Measurements from ENCODE around the gene SQSTM1.
"Not testable (repeated sequence)": the region's sequence is repeated elsewhere in the genome, so short reads cannot be mapped to it uniquely, and the experiment has no call there.

- not testable (repeated sequence) for TF ChIP-seq CTCF (conservative IDR thresholded peaks at IDR 0.05; ENCODE audit: low read depth, low read length); EZH2phosphoT487 (IDR thresholded peaks at IDR 0.05; ENCODE audit: borderline replicate concordance, low read length); EZH2 (IDR thresholded peaks at IDR 0.05; ENCODE audit: low read length, unreplicated experiment)
Observed at GRCh38 chr5:179871533-179871932, 50.8 kb downstream of the SQSTM1 start.

Data from PC-3 (cell line).